ENCODE results near the gene MANEAL. TPM values are rescaled to one million over a fixed set of nuclear protein-coding genes. Genes with fewer than 3 reads are reported as not detected.
A peak's percentile ranks its signal among the peaks of the same experiment; 100 is the strongest.

The MANEAL gene
- total and polyA plus RNA-seq, 2 of the 13 experiments (the other 11 are each of a cell fraction or from before 2014, with no cell fraction given), result 20.8 to 26.4 TPM

- peak; percentile 90 for TF ChIP-seq ARID4A (CRISPR knock-in tag; IDR thresholded peaks at IDR 0.05; ENCODE audit: borderline replicate concordance)
- peak; percentile 100 for TF ChIP-seq ZNF232 (CRISPR knock-in tag; IDR thresholded peaks at IDR 0.05; ENCODE audit: borderline replicate concordance)
- peak; percentile 88 for TF ChIP-seq ZNF740 (CRISPR knock-in tag; IDR thresholded peaks at IDR 0.05)
- peak; percentile 98; the same call in 1 of the 2 replicates for TF ChIP-seq FOXK1 (CRISPR knock-in tag; IDR thresholded peaks at IDR 0.05; ENCODE audit: borderline replicate concordance, low read depth)
- no peak for TF ChIP-seq BHLHE40 (IDR thresholded peaks at IDR 0.05; ENCODE audit: low read length)
- TF ChIP-seq DBP (CRISPR knock-in tag; IDR thresholded peaks at IDR 0.05; ENCODE audit: not compliant biosample characterization), result peak; percentile 99
- peak; percentile 78 for TF ChIP-seq FOXP4 (CRISPR knock-in tag; IDR thresholded peaks at IDR 0.05)
- no peak for TF ChIP-seq HNRNPUL1 (IDR thresholded peaks at IDR 0.05; ENCODE audit: low read depth, low read length)
- TF ChIP-seq KLF16 (CRISPR knock-in tag; IDR thresholded peaks at IDR 0.05), result peak; percentile 97 to 100
- peak; percentile 97 for TF ChIP-seq ZNF160 (CRISPR knock-in tag; IDR thresholded peaks at IDR 0.05)
- TF ChIP-seq SIN3A (IDR thresholded peaks at IDR 0.05; ENCODE audit: borderline replicate concordance, low read depth, low read length), result peak; percentile 98
- peak; percentile 99 for TF ChIP-seq MEIS2 (CRISPR knock-in tag; IDR thresholded peaks at IDR 0.05)
- peak; percentile 99 for TF ChIP-seq ISX (CRISPR knock-in tag; conservative IDR thresholded peaks at IDR 0.05)
- peak; percentile 98 for TF ChIP-seq ZNF776 (CRISPR knock-in tag; IDR thresholded peaks at IDR 0.05)
- TF ChIP-seq HCFC1 (IDR thresholded peaks at IDR 0.05; ENCODE audit: low read depth, low read length), result no peak
- no peak for TF ChIP-seq PCBP1 (IDR thresholded peaks at IDR 0.05; ENCODE audit: borderline replicate concordance, low read depth, low read length)
- no peak for TF ChIP-seq PHB2 (IDR thresholded peaks at IDR 0.05; ENCODE audit: partially characterized antibody)
- TF ChIP-seq STAT6 (CRISPR knock-in tag; IDR thresholded peaks at IDR 0.05; ENCODE audit: borderline replicate concordance), result no peak
Measured at GRCh38 chr1:37764414-37764825, 29.2 kb upstream of the MANEAL start (continued).

Data from HepG2 (cell line).